Ishikawa (cell line): ENCODE measurements around the gene MGST1.

Source experiments
- CEBPB ChIP-seq: IDR thresholded peaks from 2 replicates; pipeline ENCODE4 v1.6.1; 2012
- EP300 ChIP-seq: IDR thresholded peaks from 2 replicates; pipeline ENCODE4 v1.6.1; 2012; ENCODE audit warnings: borderline replicate concordance
- RAD21 ChIP-seq: IDR thresholded peaks from 2 replicates; pipeline ENCODE4 v1.6.1; 2012; ENCODE audit warnings: low read depth
- TAF1 ChIP-seq: IDR thresholded peaks from 2 replicates; pipeline ENCODE4 v1.6.1; 2012; ENCODE audit warnings: low read depth, mild to moderate bottlenecking
- TCF12 ChIP-seq: IDR thresholded peaks from 2 replicates; pipeline ENCODE4 v1.6.1; 2012; ENCODE audit warnings: low read depth
- ZBTB7A ChIP-seq: IDR thresholded peaks from 2 replicates; pipeline ENCODE4 v1.6.1; 2012; ENCODE audit warnings: low read depth
- TF ChIP-seq, protein P1 (sequence below): IDR thresholded peaks from 2 replicates; pipeline ENCODE4 v1.6.1; 2012
- TF ChIP-seq, protein P2 (sequence below): IDR thresholded peaks from 2 replicates; pipeline ENCODE4 v1.6.1; 2012; ENCODE audit warnings: low read depth, mild to moderate bottlenecking

DNA sequence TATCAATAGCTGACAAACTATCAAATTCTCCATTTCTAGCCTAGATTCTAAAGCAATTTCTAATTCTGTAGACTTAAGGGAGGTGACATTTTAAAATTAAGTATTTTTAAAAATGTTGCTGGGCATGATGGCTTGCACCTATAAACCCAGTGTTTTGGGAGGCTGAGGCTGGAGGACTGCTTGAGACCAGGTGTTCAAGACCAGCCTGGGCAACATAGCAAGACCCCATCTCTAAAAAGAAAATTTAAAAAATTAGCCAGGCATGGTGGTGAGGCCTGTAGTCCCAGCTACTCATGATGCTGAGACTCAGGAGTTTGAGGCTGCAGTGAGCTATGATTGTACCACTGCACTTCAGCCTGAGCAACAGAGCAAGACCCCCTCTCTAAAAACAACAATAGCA is 15.1 kb downstream of the MGST1 start:
- TF ChIP-seq, protein P1, sequence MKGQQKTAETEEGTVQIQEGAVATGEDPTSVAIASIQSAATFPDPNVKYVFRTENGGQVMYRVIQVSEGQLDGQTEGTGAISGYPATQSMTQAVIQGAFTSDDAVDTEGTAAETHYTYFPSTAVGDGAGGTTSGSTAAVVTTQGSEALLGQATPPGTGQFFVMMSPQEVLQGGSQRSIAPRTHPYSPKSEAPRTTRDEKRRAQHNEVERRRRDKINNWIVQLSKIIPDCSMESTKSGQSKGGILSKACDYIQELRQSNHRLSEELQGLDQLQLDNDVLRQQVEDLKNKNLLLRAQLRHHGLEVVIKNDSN = no peak
- TF ChIP-seq RAD21 (no peak), TCF12 (no peak), TAF1 (no peak), EP300 (no peak), CEBPB (no peak), ZBTB7A (no peak)
- TF ChIP-seq, protein P2, sequence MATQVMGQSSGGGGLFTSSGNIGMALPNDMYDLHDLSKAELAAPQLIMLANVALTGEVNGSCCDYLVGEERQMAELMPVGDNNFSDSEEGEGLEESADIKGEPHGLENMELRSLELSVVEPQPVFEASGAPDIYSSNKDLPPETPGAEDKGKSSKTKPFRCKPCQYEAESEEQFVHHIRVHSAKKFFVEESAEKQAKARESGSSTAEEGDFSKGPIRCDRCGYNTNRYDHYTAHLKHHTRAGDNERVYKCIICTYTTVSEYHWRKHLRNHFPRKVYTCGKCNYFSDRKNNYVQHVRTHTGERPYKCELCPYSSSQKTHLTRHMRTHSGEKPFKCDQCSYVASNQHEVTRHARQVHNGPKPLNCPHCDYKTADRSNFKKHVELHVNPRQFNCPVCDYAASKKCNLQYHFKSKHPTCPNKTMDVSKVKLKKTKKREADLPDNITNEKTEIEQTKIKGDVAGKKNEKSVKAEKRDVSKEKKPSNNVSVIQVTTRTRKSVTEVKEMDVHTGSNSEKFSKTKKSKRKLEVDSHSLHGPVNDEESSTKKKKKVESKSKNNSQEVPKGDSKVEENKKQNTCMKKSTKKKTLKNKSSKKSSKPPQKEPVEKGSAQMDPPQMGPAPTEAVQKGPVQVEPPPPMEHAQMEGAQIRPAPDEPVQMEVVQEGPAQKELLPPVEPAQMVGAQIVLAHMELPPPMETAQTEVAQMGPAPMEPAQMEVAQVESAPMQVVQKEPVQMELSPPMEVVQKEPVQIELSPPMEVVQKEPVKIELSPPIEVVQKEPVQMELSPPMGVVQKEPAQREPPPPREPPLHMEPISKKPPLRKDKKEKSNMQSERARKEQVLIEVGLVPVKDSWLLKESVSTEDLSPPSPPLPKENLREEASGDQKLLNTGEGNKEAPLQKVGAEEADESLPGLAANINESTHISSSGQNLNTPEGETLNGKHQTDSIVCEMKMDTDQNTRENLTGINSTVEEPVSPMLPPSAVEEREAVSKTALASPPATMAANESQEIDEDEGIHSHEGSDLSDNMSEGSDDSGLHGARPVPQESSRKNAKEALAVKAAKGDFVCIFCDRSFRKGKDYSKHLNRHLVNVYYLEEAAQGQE = no peak
